NOMO-1 treated with dmso at 0.1 percent for 144 hours (cell line): ENCODE measurements around the gene ZIC1.
A peak's percentile ranks its signal among the peaks of the same experiment; 100 is the strongest.

Experiments used
- DNase-seq: peaks from one replicate; lab custom pipeline; 2025; ENCODE audit not compliant: unreplicated experiment; lab: John Stamatoyannopoulos, UW

Gene ZIC1

DNA sequence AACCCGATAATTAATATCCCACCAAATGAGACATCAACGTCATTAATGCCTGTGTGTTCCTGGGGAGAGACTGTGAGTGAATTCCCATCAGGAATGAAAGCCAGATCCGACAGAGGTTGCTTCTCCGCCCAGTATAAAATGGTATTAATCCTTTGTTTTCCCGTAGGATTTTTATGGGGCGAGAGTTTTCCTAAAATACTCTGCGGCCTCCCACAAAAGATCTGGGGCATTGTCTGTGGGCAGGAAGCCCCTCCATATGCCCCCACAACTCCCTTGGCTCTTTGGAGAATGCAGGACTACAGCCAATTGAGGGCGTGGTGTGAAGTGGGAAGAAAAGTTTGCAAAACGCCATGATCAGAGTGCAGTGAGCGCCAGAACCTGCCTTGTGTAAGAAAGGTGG lies 29.5 kb upstream of the ZIC1 start:
- DNase-seq: no peak

DNA sequence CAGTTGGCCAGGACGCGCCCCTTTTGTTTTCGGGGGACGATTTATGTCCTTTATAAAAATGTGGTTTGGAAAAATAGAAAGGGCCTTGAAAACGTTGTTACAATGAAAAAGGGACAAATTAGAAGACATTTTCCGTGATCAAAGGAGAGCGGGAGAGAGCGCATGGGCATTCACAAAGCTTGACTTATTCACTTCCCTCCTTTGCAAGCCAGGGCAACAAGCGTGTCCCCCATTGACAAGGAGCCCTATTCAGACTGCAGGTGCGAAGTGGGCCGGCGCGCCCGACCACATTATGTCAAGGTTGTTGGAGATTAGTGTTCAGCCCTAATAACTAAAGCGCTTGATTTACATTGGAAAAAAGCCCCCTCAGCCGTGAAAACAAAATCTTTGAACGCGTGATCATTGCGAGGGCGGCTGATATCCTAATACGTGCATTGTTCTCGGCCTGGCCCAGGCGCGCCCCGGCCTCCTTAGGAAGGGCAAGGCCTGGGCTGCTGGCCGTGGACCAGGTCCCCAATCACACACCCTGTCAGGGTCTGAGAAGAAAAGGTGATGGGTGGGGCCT lies 28.7 kb upstream of the ZIC1 start:
- no peak for DNase-seq

- DNase-seq: no peak
Observed at GRCh38 chr3:147380977-147381376, 28.2 kb upstream of the ZIC1 start.

DNA sequence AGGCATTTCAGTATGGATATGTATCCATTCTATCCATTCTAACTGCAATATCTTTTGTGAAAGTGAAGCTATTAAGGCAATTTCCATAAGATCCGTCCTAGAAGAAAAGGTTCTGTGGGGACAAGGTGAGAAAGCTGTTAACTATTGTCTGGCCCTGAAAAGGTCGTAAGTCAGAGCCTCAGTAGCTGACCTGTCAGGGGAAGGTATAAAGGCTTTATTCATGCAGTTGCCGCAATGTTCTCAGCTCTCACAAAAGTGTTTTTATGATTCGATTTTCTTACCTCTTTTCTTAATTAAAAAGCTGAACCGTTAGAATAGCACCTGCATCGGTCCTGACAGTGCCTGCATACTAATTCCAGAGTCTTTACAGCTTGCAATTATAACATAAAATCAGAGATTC lies 27.6 kb upstream of the ZIC1 start:
- no peak for DNase-seq

GRCh38 chr3:147383617-147384016 lies 25.5 kb upstream of the ZIC1 start:
- DNase-seq: peak; percentile 28

DNA sequence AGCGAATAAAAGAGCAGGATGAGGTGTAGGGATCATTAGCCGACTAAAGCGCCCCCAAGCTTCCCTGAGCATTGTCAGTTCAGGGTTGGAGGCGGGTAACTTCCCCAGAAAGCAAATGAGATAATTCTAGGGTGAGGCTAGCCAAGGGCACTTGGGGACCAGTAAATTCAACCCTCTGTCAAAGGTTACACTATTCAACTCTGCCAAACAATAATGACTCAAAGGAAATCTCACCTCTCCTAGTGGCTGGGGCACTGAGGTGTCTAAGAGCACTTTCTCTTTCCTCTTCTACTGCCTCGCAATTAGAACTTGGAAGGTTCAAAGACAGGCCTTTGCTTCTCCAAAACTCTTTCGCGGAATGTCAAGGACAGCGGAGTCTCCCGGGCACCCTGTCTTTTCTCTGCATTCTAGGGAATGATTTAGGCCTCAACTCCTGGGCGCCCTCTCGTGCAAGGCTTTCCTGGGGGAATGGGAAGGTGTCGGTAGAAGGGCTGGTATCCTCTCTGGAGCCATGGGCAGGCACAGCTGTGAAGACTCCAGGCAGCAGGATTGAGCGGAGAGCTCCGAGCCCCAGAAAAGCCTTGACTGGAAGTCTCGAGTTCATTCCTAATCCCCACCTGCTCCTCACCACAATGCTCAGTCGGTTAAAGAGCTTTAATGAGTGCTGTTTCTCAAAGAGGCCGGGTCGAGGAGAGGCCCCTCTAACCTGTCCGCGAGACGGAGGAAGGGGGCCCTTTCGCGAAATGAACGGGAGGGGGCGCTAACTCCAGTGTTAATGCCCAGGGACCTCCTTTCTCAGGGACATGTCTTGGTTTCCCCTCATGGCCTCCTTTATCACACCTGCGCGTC lies 24.7 kb upstream of the ZIC1 start:
- no peak for DNase-seq

- no peak for DNase-seq
Observed at GRCh38 chr3:147385059-147386012, 23.8 kb upstream of the ZIC1 start.

GRCh38 chr3:147387291-147387884 lies 21.8 kb upstream of the ZIC1 start:
- DNase-seq: no peak

DNA sequence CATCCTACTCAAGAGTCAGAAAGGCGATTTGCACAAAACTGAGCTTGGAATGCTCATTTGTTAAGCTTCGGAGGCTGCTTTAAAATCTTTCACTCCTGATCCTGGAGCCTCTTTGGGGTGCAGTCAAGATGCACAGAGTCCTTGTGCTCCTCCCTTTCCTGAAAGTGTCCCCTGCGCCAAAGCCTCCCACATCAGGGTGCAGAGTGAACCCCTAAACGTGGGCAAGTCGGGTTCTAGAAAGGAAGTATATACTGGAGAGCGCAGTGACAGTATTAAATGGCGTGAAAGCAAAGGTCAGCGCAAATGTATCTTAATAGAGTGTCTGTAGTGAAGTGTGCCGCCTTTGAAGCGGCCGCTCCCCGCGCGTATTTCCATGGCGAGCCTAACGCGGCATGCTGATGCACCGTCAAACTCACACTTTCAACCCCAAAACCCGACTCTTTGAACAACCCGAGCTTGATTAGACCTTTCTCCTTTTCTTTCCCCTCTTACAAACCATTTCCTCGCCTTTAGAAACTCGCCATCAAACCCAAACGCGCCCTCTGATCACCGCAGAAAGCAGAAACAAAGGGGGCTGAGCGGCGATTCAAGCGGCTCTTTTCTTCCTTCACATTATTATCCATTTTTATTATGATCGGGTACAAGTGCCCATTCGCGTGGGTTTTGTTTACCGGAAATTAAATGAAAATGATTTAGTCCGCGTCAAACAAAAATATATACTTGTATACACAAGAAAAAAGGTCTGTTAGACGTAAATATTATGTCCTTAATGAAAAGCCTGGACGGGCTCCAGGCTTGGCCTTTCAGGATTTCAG lies 21.1 kb upstream of the ZIC1 start:
- no peak for DNase-seq

DNA sequence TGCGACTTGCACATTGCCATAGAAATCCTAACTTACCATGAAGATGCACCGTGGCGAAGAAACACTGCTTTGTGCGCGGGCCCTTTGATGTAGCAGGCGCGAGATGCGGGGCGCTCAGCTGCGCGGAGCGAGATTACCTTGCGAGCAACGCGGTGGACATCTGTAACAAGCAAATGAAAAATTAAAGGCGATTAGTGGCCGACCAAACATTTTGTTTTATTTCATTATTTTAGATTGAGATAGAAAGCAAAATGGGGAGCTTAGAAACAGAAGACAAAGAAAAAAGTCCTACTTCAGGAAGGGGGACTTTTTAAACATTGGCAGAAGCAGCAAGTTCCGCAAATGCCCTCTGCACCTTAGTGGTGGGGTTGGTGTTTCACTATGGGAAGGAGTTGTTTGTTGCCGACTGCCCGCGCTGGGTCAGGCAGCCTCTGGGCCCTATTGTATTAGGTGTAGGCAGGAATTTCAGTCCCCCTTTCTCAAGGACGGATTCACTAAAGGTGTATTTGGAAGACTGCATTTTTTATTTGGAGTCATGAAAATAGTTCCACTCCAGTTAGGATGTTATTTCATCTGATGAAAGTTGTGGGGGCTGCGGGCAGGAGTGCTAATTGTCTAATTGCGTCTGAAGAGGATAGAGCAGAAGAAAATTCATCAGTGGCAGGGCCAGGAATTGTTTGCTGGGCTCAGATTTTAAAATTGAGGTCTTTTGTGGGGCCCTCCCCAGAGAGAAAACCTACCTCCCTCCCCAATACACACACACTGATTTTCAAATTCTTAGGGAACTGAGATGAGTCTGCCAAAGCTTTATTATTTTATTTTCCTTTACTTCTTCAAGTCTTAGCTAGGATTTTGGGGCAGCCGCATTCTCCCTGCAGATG lies 20.2 kb upstream of the ZIC1 start:
- DNase-seq: no peak

DNA sequence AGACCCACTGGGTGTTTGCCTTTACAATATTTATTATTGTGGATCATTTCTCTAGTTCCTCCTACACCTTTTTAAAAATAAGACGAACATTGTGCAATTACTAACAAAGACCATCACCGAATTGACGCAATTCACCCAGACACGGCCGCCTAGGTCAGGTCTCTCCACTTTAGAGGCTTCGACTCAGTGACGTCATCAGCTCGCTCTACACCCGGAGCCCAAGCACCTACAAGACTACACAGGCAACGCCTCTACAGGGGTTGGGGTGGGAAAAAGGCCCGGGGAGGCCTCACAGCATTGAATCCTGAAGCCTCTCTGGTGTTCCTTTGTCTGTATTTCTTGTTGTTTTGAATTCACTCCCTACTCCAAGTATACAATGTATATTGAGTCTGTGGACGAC lies 19.4 kb upstream of the ZIC1 start:
- no peak for DNase-seq

DNA sequence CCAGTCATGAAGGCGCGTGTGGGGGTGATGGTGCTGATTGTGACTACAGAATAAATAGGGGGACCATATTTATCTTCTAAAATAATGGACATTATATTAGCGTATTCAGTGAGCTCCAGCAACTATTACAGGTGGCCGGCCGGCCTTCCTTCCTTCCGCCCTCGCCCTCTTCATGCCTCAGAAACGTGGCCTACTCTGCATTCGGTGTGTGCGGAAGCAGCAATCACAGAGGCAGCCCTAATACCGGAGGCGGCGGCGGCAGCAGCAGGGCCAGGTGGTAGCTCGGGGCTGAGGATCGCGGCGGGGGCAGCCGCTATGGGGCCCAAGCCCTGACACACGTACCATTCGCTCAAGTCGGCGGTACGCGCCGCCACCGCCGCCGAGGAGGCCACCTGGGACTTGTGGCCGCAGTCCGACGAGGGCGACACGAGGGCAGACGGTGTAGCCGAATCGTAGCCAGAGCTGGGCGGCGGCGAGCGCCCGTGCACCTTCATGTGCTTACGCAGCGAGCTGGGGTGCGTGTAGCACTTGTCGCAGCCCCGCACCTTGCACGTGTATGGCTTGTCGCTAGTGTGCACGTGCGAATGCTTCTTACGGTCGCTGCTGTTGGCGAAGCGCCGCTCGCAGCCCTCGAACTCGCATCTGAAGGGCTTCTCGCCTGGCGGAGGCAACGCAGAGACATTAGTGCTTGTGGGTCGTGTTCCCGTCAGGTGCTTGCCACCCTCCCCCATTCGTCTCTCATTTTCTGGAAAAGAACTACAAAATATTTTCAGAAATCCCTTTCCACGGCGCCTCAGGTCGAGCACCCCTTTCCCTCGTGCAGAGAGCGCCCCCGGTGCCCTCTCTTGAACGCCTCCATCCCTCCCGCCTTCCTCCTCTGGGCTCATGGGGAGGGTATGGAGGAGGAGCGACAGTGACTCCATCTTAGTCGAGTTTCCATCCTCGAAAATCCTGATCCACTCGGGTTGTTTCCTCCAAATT lies 18.3 kb upstream of the ZIC1 start:
- no peak for DNase-seq

DNA sequence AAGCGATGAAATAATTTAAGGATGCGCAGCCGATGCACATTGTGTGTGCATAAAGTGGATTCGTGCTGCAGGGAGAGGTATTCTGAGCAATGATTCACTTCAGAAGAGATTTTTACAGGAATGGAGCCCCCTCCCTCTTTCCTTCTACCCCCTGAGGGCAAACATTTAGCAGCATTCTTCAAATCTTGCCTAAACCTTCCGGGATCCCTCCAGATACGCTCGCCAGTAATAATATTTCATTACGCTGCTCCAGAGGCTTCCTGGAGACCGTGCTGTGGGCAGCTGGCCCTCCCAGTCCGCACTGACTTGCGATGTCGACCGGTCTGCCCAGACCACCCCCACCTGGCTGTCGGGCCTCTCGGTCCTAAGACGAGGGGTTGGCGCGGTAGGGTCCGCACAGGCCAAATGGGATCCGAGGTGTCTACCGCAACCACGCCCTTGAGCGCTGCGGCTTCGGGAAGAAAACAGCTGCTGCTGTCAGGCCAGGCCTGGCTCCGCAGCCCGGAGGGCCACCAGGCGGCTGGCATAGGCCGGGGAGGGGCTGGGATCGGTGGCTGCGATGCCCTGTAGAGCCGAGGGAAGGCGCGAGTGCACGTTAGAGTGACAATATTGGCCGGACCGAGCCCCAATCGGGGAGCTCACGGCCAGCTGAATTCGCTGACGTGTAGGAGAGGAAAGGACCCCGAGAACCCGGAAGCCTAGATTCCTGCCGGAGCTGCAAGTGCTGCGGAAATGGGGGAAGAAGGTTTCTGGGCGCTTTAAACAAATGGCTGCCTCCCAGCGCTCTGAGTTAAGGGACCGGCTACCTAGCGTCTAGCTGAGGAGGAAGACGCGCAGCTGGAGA lies 17.2 kb upstream of the ZIC1 start:
- DNase-seq: no peak

- no peak for DNase-seq
Observed at GRCh38 chr3:147392625-147392946, 16.6 kb upstream of the ZIC1 start.

- no peak for DNase-seq
Observed at GRCh38 chr3:147393261-147393942, 15.8 kb upstream of the ZIC1 start.

- DNase-seq: no peak
Observed at GRCh38 chr3:147393943-147394883, 15.0 kb upstream of the ZIC1 start.
